ENCODE results near the gene IPO13. TPM values are rescaled to one million over a fixed set of nuclear protein-coding genes. Genes with fewer than 3 reads are reported as not detected.

Gene IPO13
- total RNA-seq, 1 donor from 2014 or later: 8.5 TPM

GRCh38 chr1:43987159-43987902 lies 40.6 kb downstream of the IPO13 start:
- DNase-seq (ENCODE audit: low read depth in 2 of 2): no peak

- DNase-seq (ENCODE audit: low read depth in 2 of 2): no peak
Measured at GRCh38 chr1:43990271-43991199, 43.8 kb downstream of the IPO13 start.

DNA sequence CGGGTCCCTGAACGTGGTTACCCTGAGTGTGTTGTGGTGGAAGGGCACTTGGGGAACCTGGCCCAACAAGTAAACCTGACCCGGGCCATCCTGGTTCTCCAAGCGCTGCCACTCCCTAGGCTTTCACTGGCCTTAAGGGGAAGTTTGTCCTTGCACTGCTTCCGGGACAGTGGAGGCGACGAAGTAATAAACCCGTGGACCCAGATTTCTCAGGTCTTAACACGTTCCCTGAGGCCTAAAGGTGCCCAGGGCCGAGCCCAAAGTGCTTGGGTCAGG lies 44.4 kb downstream of the IPO13 start:
- no peak for DNase-seq (ENCODE audit: low read depth in 2 of 2)

- peak; percentile 47 to 52 for DNase-seq (ENCODE audit: low read depth in 2 of 2)
Measured at GRCh38 chr1:43991476-43992231, 44.9 kb downstream of the IPO13 start, which contains the start of gene CCDC24. CCDC24 (plus strand) TSS chr1:43991599; CDS start chr1:43991879, 280 bp downstream.

GRCh38 chr1:43992232-43992995 lies 45.7 kb downstream of the IPO13 start:
- DNase-seq (ENCODE audit: low read depth in 2 of 2): no peak

- DNase-seq (ENCODE audit: low read depth in 2 of 2): no peak
Measured at GRCh38 chr1:43993206-43993914, 46.6 kb downstream of the IPO13 start.

DNA sequence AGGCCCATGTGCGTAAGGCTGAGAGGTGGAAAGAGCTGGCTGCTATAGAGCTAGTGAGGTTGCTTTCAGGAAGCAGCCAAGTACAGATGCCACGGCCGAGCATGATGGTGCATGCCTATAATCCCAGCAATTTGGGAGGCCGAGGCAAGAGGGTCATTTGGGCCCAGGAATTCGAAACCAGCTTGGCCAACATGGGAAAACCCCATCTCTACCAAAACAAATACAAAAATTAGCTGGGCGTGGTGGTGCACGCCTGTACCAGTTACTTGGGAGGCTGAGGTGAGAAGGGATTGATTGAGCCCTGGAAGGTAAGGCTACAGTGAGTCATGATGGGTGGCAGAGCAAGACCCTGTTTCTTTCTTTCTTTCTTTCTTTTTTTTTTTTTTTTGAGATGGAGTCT lies 47.3 kb downstream of the IPO13 start:
- no peak for DNase-seq (ENCODE audit: low read depth in 2 of 2)

DNA sequence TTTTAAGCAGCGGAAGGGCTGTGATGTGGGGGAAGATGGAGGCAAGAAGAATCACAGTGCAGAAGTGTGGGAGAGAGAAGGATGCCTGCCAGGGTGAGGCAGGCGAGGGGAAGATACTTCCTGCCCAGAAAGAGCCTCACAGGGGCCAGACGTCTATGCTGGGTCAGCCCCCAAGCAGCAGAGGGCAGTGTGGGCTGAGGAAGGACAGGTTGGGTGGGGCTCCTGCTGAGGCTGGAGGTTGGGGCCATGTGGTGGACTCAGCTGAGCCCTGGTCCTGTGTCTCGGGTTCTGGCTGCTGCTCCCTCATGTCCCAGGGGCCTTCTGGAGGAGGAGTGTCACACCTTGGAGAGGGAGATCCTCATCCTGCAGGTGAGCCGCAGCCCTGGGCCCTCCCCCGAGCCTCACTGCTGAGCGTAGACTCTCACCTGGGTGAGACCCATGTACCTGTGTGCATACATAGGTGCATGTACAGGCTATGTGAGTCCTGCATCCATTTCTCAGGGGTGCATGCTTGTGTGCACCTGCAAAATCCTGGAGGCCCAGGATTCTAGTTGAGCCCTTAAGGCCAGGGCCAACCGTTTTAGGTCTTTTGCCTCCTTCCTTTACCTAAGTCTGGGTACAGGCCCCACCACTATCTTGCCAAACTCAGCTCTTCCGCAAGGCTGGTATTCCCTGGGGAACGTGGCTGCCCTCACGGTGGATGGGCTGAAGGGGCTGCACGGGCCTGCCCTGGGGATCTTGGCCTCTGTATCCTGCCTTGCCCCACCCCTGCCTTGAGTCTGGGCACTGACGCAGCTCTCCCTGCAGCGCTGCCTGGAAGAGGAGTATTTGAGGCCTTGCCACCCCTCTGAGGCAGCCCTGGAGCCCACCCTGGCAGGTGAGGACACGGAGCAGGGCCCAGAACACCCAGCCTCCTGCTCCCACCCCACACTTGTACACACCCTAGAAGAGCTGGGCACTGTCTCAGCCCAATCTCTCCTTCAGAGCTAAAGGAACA lies 48.3 kb downstream of the IPO13 start:
- DNase-seq (ENCODE audit: low read depth in 2 of 2): no peak

DNA sequence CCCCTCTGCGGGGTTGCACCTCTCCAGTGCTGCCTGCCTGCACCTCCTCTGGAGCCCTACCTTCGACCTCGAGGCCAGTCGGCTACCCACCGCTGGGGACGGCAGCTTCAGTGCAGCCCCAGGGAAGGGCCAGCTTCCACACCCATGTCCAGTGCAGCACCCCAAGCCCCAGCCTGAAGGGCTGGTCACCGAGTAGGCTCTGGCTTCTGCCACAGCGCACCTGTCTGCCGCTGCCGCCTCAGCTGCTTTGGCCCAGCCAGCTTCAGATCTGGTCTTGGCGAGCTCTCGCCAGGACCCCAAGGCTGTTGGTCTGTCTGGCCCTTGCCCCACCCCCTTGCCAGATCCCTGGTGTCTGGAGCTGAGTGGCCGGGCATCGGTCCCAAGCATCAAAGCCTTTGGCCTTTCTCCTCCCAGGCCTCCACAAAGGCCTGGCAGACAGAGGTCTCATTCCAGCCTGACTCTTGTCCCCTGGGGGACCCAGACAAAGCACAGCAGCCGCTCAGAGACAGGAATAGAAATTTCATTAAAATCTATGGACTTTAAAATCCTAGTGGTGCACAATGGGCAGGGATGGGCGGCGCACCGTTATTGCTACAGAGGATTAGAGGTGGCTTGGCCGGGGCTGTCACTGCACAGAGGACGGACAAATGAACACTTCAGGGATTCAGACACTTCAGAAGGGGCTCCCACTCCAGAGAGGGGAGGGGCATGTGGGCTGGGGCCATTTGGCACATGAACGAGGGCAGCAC lies 49.4 kb downstream of the IPO13 start:
- no peak for DNase-seq (ENCODE audit: low read depth in 2 of 2)

GRCh38 chr1:43996733-43997115 lies 50.0 kb downstream of the IPO13 start:
- no peak for DNase-seq (ENCODE audit: low read depth in 2 of 2)

DNA sequence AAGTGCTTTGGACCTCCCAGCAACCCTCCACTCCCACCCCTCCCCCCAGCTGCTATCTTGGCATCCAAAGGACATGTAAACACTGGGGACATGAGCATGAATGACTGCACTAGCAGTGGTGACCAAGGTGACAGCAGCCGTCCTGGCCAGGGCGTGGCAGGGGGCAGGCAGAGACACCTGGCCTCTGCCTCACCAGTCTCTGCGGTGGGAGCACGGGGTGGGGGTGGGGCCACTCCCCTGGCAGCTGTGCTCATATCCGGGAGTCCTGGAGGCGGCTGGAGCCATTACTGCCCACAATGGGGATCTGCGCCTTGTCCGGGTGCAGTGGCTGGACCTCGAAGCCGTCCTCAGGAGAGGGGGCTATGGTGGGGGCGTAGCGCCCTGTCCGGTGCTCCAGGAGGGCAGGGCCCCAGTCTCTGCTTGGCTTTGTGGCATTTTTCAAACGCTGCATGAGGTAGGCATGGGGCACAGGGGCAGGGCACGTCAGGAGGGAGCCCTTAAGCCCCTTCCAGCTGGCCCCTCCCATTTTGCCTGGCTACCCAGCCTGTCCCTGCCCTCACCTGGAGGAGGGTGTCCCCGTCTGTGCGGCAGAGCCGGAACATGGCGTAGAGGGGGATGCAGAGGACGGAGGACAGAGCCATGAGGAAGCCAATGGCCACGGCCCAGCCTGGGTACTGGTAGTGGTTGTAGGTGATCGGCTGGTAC lies 50.7 kb downstream of the IPO13 start:
- DNase-seq (ENCODE audit: low read depth in 2 of 2): no peak

- DNase-seq (ENCODE audit: low read depth in 2 of 2): no peak
Measured at GRCh38 chr1:43998000-43998378, 51.2 kb downstream of the IPO13 start.

DNA sequence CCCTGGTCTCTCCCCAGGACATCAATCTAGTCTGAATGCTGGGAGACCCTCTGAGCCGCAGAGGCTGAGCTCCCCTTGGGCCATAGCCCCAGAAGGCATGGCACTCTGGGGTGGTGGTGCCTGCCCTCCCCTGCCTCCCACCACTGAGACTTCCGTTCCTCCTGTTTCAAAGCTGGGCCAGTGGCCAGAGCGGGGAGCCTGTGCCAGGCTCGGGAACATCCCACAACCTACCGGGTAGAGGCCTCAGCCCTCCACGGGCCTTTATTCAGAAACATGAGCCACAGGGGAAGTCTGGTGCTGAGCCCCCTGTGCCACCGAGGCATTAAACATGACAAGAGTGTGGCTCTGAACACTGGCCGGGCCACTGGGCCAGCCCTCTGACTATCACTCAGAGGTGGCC lies 52.7 kb downstream of the IPO13 start:
- DNase-seq (ENCODE audit: low read depth in 2 of 2): no peak

- DNase-seq (ENCODE audit: low read depth in 2 of 2): no peak
Measured at GRCh38 chr1:44000122-44000665, 53.4 kb downstream of the IPO13 start.

DNA sequence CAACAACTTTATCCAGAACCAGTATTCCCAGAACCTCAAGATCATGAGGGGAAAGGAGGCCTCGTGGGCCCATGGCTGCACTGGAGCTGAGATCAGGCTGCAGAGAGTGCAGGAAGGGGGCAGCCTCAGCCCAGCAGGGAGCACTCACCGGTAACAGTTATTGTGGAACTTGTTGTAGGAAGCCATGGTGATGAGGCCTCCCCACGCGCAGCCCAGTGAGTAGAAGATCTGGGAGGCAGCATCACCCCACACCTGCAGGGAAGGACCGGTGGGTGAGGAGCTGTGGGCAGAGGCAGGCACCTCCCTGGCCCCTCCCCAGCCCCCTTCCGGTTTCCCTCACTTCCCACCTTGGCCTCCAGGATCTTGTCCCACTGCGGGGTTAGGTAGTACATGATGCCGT lies 55.4 kb downstream of the IPO13 start:
- no peak for DNase-seq (ENCODE audit: low read depth in 2 of 2)

DNA sequence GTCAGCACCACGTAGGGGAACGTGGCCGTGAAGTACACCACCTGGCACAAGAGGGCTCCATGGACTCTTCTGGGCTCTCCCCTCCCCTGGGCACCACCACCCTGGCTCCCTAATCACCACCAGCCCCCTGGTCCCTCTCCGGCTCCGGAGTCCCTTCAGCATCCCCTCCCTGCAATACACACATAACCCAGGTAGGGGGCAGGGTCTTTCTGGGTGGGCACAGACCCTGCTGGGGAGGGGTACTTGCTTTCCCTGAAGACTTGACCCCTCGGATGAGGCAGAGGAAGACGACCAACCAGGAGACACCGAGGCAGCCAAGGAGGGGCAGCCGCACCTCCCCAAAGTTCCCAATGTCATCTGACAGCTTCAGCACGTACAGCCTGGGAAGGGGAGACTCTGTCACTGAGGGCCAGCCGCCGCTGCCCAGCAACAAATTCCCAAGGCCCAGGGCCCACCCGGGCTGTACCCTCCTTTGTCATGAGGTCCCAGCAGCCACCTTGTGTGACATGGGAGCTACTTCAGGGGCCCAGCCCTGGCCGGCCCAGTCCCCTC lies 55.9 kb downstream of the IPO13 start:
- DNase-seq (ENCODE audit: low read depth in 2 of 2): no peak

DNA sequence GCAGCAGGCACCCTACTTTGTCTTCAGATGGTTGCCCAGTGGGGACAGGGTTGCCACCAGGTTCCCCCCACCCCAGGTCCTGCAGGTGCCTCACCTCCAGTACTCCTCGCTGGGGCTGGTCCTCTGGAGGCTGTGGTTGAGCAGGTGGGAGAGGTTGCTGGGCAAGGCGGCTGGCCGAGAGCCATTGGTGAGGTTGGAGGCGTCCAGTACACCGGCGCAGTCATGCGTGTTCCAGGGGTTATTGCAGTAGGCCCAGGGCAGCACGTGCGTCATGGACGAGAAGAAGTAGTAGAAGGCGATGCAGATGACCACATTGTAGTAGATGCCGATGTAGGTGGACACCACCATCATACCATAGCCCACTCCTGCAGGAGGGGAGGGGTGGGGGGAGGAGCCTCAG lies 61.5 kb downstream of the IPO13 start:
- no peak for DNase-seq (ENCODE audit: low read depth in 2 of 2)
